GM11168 (cell line): Measurements from ENCODE around the gene RUNX2.

Source experiments
- in situ Hi-C: fragments of 300-500 bp; cut with MboI; formaldehyde crosslinking; loops from one replicate; pipeline ENCODE4 v1.12.0; 2022; ENCODE audit warnings: low sequenced_read_pairs; ENCODE audit not compliant: unreplicated experiment

RUNX2 gene

GRCh38 chr6:45430590-45431202 lies 102.6 kb downstream of the RUNX2 start:
- in situ Hi-C loops, result loop anchor here (25.0 kb wide), 2 partner anchors 282 to 482 kb away; no protein-coding TSS in a partner anchor

- in situ Hi-C loops, result loop anchor here (25.0 kb wide), 2 partner anchors 281 to 481 kb away; no protein-coding TSS in a partner anchor
Observed at GRCh38 chr6:45431317-45432065, 103.4 kb downstream of the RUNX2 start.

GRCh38 chr6:45432977-45433376 lies 104.8 kb downstream of the RUNX2 start:
- in situ Hi-C loops, result loop anchor here (25.0 kb wide), 2 partner anchors 279 to 479 kb away; no protein-coding TSS in a partner anchor

GRCh38 chr6:45433533-45434380 lies 105.6 kb downstream of the RUNX2 start:
- in situ Hi-C loops, result loop anchor here (25.0 kb wide), 2 partner anchors 279 to 479 kb away; no protein-coding TSS in a partner anchor

- in situ Hi-C loops, result loop anchor here (25.0 kb wide), 2 partner anchors 278 to 478 kb away; no protein-coding TSS in a partner anchor
Observed at GRCh38 chr6:45434381-45434700, 106.2 kb downstream of the RUNX2 start.

GRCh38 chr6:45436544-45437438 lies 108.7 kb downstream of the RUNX2 start:
- in situ Hi-C loops, result loop anchor here (25.0 kb wide), 2 partner anchors 276 to 476 kb away; no protein-coding TSS in a partner anchor

GRCh38 chr6:45437439-45437815 lies 109.3 kb downstream of the RUNX2 start:
- in situ Hi-C loops, result loop anchor here (25.0 kb wide), 2 partner anchors 275 to 475 kb away; no protein-coding TSS in a partner anchor

GRCh38 chr6:45438151-45438550 lies 110.0 kb downstream of the RUNX2 start:
- in situ Hi-C loops, result loop anchor here (25.0 kb wide), 2 partner anchors 274 to 474 kb away; no protein-coding TSS in a partner anchor

- in situ Hi-C loops, result loop anchor here (25.0 kb wide), 2 partner anchors 273 to 473 kb away; no protein-coding TSS in a partner anchor
Observed at GRCh38 chr6:45438849-45439406, 110.8 kb downstream of the RUNX2 start.

- in situ Hi-C loops, result loop anchor here (25.0 kb wide), 2 partner anchors 273 to 473 kb away; no protein-coding TSS in a partner anchor
Observed at GRCh38 chr6:45439459-45439858, 111.3 kb downstream of the RUNX2 start.

GRCh38 chr6:45439861-45440388 lies 111.8 kb downstream of the RUNX2 start:
- in situ Hi-C loops, result loop anchor here (25.0 kb wide), 2 partner anchors 272 to 472 kb away; no protein-coding TSS in a partner anchor

- in situ Hi-C loops, result loop anchor here (25.0 kb wide), 2 partner anchors 270 to 470 kb away; no protein-coding TSS in a partner anchor
Observed at GRCh38 chr6:45441851-45442453, 113.8 kb downstream of the RUNX2 start.

- in situ Hi-C loops, result loop anchor here (25.0 kb wide), 2 partner anchors 270 to 470 kb away; no protein-coding TSS in a partner anchor
Observed at GRCh38 chr6:45442716-45443115, 114.6 kb downstream of the RUNX2 start.

- in situ Hi-C loops, result loop anchor here (25.0 kb wide), 2 partner anchors 267 to 467 kb away; no protein-coding TSS in a partner anchor
Observed at GRCh38 chr6:45445364-45445748, 117.2 kb downstream of the RUNX2 start.

GRCh38 chr6:45445749-45446549 lies 117.8 kb downstream of the RUNX2 start:
- in situ Hi-C loops, result loop anchor here (25.0 kb wide), 2 partner anchors 266 to 466 kb away; no protein-coding TSS in a partner anchor

GRCh38 chr6:45447005-45447404 lies 118.9 kb downstream of the RUNX2 start:
- in situ Hi-C loops, result loop anchor here (25.0 kb wide), 2 partner anchors 265 to 465 kb away; no protein-coding TSS in a partner anchor

- in situ Hi-C loops, result loop anchor here (25.0 kb wide), 2 partner anchors 265 to 465 kb away; no protein-coding TSS in a partner anchor
Observed at GRCh38 chr6:45447716-45448115, 119.6 kb downstream of the RUNX2 start.
